GM23248 (cell line): ENCODE data around the gene CARMIL1.

Source experiments
- EZH2 ChIP-seq: fragments of 200-600 bp; sonication (generic); IDR thresholded peaks from 2 replicates; pipeline ENCODE4 v1.6.1; 2018; ENCODE audit warnings: antibody characterized with exemption, mild to moderate bottlenecking; ENCODE audit not compliant: insufficient read depth, poor library complexity, severe bottlenecking
- EZH2phosphoT487 ChIP-seq: fragments of 200-600 bp; sonication (generic); IDR thresholded peaks from 2 replicates; pipeline ENCODE4 v1.6.1; 2018; ENCODE audit warnings: antibody characterized with exemption, moderate library complexity, mild to moderate bottlenecking, low read depth; ENCODE audit not compliant: insufficient read depth

DNA sequence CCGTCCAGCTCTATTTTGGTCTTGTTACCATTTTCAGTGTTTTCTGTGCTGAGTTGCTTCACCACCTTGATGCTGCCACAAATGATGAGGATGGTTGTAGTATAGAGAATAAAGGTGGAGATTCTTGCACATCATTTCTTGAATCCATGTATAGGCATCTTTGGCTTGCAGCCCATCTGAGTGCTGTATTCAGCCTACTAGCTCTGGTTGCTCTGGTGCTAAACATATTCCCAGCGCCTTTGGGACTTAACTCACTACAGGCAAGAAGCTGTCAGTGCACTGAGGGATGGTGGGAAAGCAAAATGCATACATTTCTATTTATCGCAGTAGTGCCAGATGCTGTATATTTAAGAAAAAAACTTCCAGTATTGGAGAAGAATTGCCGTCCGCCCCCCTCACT, 86.0 kb downstream of the CARMIL1 start:
- TF ChIP-seq EZH2 (no peak), EZH2phosphoT487 (no peak)
